NT2/D1 (cell line): ENCODE data around the gene SPATA2L.

Source experiments
- YY1 ChIP-seq: IDR thresholded peaks from 2 replicates; pipeline ENCODE4 v1.6.1; 2011; ENCODE audit not compliant: insufficient read length, insufficient read depth
- ZNF274 ChIP-seq: IDR thresholded peaks from 2 replicates; pipeline ENCODE4 v1.6.1; 2011; ENCODE audit warnings: mild to moderate bottlenecking, low read depth, low read length

- TF ChIP-seq YY1 (no peak), ZNF274 (no peak)
These were observed 32.3 kb upstream of the SPATA2L start for GRCh38 chr16:89733792-89734191.
